ENCODE results near the gene FAM162A.

FAM162A gene

GRCh38 chr3:122398920-122399319 lies 14.9 kb downstream of the FAM162A start (continued):
- TF ChIP-seq, protein P1, sequence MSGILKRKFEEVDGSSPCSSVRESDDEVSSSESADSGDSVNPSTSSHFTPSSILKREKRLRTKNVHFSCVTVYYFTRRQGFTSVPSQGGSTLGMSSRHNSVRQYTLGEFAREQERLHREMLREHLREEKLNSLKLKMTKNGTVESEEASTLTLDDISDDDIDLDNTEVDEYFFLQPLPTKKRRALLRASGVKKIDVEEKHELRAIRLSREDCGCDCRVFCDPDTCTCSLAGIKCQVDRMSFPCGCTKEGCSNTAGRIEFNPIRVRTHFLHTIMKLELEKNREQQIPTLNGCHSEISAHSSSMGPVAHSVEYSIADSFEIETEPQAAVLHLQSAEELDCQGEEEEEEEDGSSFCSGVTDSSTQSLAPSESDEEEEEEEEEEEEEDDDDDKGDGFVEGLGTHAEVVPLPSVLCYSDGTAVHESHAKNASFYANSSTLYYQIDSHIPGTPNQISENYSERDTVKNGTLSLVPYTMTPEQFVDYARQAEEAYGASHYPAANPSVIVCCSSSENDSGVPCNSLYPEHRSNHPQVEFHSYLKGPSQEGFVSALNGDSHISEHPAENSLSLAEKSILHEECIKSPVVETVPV (CRISPR knock-in tag; IDR thresholded peaks at IDR 0.05): no peak
- TF ChIP-seq TOX (CRISPR knock-in tag; IDR thresholded peaks at IDR 0.05; ENCODE audit: borderline replicate concordance) (no peak), RARB (CRISPR knock-in tag; IDR thresholded peaks at IDR 0.05) (no peak), ESRRG (CRISPR knock-in tag; IDR thresholded peaks at IDR 0.05) (no peak)

- ATAC-seq: no peak; the same call in 1 of the 3 replicates
- TF ChIP-seq ESRRG (CRISPR knock-in tag; IDR thresholded peaks at IDR 0.05) (no peak), TCF4 (CRISPR knock-in tag; IDR thresholded peaks at IDR 0.05; ENCODE audit: borderline replicate concordance) (no peak), ZC3H10 (CRISPR knock-in tag; IDR thresholded peaks at IDR 0.05) (no peak)
These were observed 19.5 kb downstream of the FAM162A start for GRCh38 chr3:122403489-122403888.

GRCh38 chr3:122405015-122405414 lies 21.0 kb downstream of the FAM162A start:
- no peak for ATAC-seq
- no peak for TF ChIP-seq ZFP30 (CRISPR knock-in tag; IDR thresholded peaks at IDR 0.05)
- no peak for TF ChIP-seq PPARA (CRISPR knock-in tag; IDR thresholded peaks at IDR 0.05; ENCODE audit: borderline replicate concordance)
- TF ChIP-seq OSR1 (CRISPR knock-in tag; IDR thresholded peaks at IDR 0.05): no peak
- no peak for TF ChIP-seq TSHZ2 (CRISPR knock-in tag; IDR thresholded peaks at IDR 0.05)
- TF ChIP-seq CSDC2 (CRISPR knock-in tag; IDR thresholded peaks at IDR 0.05): no peak
- TF ChIP-seq ZNF70 (CRISPR knock-in tag; IDR thresholded peaks at IDR 0.05): no peak
- no peak for TF ChIP-seq ZNF8 (CRISPR knock-in tag; IDR thresholded peaks at IDR 0.05)
- TF ChIP-seq ZC3H10 (CRISPR knock-in tag; IDR thresholded peaks at IDR 0.05): no peak
- no peak for TF ChIP-seq CREB5 (CRISPR knock-in tag; IDR thresholded peaks at IDR 0.05; ENCODE audit: low read depth)
- no peak for TF ChIP-seq BACH2 (CRISPR knock-in tag; IDR thresholded peaks at IDR 0.05; ENCODE audit: borderline replicate concordance)
- no peak for TF ChIP-seq ISL1 (CRISPR knock-in tag; IDR thresholded peaks at IDR 0.05)
- no peak for TF ChIP-seq ZNF565 (CRISPR knock-in tag; conservative IDR thresholded peaks at IDR 0.05; ENCODE audit: low read depth)
- TF ChIP-seq, protein P2, sequence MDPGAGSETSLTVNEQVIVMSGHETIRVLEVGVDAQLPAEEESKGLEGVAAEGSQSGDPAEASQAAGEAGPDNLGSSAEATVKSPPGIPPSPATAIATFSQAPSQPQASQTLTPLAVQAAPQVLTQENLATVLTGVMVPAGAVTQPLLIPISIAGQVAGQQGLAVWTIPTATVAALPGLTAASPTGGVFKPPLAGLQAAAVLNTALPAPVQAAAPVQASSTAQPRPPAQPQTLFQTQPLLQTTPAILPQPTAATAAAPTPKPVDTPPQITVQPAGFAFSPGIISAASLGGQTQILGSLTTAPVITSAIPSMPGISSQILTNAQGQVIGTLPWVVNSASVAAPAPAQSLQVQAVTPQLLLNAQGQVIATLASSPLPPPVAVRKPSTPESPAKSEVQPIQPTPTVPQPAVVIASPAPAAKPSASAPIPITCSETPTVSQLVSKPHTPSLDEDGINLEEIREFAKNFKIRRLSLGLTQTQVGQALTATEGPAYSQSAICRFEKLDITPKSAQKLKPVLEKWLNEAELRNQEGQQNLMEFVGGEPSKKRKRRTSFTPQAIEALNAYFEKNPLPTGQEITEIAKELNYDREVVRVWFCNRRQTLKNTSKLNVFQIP (CRISPR knock-in tag; IDR thresholded peaks at IDR 0.05; ENCODE audit: borderline replicate concordance, low read depth): no peak

GRCh38 chr3:122406198-122406597 lies 22.2 kb downstream of the FAM162A start:
- ATAC-seq: no peak
- TF ChIP-seq SNAI2 (CRISPR knock-in tag; IDR thresholded peaks at IDR 0.05): no peak
- TF ChIP-seq ZC3H10 (CRISPR knock-in tag; IDR thresholded peaks at IDR 0.05): no peak
- no peak for TF ChIP-seq TSHZ2 (CRISPR knock-in tag; IDR thresholded peaks at IDR 0.05)
